ENCODE data around the gene PLA2G4F. TPM values are rescaled to one million over a fixed set of nuclear protein-coding genes. Genes with fewer than 3 reads are reported as not detected.
A peak's percentile ranks its signal among the peaks of the same experiment; 100 is the strongest.

The PLA2G4F gene
- polyA plus RNA-seq, 1 donor, result 25.0 TPM

DNA sequence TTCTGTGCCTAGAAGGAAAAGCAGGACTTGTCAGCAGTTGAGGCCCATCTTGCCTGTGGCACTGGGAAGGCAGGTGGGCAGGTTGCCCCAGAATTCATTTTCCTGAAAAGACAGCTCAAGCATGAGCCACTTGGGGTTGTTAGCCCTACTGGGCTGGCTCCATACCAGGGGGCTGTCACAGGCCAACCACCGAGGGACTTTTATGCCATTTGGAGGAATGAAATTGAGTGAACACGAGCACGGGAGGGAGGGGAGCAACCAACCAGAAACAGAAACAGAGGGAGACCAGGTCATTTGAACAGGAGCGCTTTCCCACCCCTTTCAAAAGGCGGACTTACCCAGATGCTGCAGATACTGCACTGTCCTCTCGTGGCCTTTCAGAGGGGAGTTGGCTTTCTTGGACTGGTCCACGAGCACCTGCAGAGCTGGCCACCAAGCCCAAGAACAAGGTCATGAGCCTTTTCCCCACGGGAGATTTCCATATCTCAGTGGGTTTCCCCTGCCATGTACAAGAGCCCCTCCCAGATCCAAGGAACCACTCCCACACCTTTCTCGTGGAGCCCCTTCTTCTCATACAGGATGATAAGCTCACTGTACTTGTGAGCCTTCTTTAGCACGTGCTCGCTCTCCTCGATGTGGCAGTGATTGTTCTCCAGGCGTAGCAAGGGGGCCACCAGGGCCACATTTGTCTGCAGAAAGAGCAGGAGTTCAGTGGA is 9.9 kb upstream of the PLA2G4F start:
- no peak for DNase-seq

GRCh38 chr15:42165106-42165505 is 8.7 kb upstream of the PLA2G4F start:
- DNase-seq, result no peak

DNA sequence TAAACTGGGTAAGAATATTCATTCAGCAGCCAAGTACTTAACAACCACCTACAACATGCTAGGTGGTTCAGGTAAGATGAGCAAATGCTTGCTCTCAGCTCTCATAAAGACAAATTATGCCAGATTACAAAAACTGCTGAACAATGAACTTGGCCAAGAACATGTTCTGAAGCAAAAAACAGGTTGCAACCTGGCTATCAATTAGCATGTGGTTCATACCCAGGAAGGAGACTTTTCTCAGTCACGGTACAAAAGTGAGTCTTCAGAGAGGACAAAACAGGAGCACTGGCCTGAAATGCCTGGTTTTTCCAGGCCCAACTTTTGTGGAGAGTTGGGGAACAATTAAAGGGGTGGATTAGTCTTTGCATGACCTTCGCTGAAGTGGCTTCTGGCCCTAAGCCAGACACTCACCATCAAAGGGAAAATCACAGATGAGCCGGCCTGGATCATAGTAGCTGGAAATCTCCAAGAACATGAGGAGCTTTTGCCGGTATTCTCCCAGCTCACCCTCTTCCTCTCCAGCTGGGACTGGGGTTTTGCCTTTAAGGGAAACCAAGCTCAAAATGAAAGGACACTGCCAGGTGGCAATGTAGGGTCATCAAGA is 7.6 kb upstream of the PLA2G4F start:
- no peak for DNase-seq

GRCh38 chr15:42163291-42163690 is 6.9 kb upstream of the PLA2G4F start:
- no peak for DNase-seq

DNA sequence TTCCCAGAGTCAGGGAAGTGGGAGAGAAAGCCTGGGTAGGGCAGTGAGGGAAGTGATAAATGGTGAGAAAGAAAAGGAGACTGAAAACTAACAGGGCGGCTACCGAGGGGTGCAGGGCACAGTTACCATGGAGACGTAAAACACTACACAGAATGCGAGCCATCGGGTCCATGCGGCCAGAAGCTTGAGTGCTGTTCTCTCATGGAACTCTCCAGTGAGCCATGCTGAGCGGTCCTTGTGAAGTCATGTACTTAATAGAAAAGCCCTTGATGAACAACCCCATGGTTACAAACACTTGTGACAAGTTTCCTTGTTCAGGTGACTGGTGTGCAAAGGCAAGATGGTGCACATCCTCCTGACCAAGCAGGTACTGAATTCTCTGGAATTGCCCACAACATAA is 3.7 kb upstream of the PLA2G4F start:
- no peak for DNase-seq

GRCh38 chr15:42159381-42160015 is 3.1 kb upstream of the PLA2G4F start:
- no peak for DNase-seq

GRCh38 chr15:42158941-42159340 is 2.5 kb upstream of the PLA2G4F start:
- no peak for DNase-seq

- DNase-seq, result no peak
These were observed 1.7 kb upstream of the PLA2G4F start for GRCh38 chr15:42157981-42158765.

DNA sequence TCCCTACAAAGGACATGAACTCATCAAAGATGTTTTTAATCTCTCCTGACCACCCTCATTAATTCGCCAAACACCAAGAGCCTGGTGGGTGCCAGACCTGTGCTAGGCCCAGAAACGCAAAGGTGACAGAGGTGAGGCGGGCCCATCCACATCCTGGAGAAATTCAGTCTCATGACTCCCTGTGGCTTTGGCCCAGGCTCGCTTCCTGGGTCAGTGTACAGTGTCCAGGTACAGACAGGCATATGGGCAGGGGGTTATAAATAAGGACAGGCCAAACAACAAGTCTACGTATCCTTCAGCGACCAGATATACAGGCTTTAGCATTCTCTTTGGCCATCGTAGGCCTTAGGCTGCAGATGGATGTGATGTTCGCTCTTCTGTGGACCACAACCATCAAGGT is 945 bp upstream of the PLA2G4F start:
- no peak for DNase-seq

DNA sequence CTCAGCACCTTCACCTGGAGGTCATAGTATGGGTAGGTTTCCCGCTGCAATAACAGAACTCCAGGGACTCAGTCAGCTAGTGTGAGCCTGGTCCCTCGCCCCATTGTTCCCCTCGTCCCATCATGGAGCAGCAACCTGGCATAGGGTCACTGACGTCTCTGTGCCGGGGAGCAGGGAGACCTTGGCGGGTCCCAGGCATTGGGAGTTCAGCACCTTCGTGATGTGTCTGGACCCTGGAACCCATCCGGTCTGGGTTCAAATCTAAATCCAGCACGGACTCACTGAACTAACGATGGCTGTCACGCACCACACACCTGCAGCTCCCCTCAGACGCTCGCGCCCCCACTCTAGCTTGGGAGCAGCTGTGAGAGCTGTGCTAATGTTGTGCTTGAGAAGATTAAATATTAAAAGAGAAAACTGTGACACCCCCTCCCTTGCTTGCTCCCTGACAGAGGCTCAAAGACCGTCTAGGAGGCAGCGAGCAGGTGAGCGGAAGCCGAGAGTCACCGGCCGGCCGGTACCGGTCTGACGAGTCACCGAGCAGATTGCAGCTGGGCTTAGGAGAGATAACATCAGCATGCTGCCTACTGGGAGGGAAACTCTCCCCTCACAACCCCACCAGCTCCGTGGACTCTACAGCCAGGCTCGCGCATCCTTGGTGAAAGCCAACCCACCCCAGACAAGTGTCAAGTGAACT is 742 bp downstream of the PLA2G4F start:
- peak; percentile 42 for DNase-seq

DNA sequence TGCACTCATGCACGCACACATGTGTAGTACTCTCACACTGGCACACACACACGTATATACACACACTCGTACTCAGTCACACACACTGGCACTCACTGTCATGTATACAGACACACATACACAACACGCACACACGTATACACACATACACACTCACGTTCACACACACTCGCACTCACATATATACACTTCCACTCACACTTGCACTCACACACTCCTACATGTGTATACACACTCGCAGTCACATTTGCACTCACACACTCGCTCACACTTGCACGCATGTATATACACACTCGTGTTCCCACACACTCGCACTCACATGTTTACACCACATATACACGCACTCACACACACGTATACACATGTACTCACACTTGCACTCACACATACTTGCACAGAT is 1.5 kb downstream of the PLA2G4F start:
- no peak for DNase-seq

GRCh38 chr15:42154212-42154941 is 2.1 kb downstream of the PLA2G4F start:
- DNase-seq, result peak; percentile 82

GRCh38 chr15:42153874-42154211 is 2.6 kb downstream of the PLA2G4F start:
- DNase-seq, result no peak

GRCh38 chr15:42152921-42153698 is 3.3 kb downstream of the PLA2G4F start:
- DNase-seq, result no peak

DNA sequence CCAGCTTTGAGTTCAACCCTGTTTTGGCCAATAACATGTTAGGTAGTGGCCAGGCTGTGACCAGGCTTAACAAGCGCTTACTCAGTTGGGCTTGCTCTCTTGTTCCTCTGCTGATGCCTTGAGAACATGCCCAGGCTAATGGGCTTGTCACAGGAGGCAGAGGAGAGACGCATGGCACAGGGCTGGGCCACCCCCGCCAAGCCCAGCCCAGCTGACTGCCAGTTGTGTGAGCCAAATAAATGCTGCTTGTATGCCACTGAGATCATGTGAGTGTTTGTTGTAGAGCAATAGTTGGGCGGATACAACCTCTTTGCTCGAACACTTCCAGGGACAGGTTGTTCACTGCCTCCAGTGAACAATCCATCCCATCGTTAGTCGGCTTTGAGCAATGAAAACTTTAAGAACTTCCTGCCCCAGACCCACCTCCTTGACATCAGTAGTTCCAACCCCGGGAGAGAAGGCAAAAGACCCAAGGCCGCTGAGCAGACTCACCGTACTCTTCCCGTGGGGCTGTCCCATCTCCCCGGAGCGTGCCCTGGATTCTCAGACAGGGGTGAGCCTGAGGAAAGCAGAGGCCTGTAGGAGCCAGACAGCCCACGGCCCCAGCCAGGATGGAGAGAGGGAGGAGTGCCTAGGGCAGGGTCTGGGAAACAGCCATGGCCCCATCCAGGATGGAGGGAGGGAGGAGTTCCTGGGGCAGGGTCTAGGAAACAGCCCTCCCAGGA is 4.1 kb downstream of the PLA2G4F start:
- no peak for DNase-seq

GRCh38 chr15:42151736-42152135 is 4.7 kb downstream of the PLA2G4F start:
- no peak for DNase-seq

GRCh38 chr15:42151141-42151561 is 5.3 kb downstream of the PLA2G4F start:
- DNase-seq, result no peak

DNA sequence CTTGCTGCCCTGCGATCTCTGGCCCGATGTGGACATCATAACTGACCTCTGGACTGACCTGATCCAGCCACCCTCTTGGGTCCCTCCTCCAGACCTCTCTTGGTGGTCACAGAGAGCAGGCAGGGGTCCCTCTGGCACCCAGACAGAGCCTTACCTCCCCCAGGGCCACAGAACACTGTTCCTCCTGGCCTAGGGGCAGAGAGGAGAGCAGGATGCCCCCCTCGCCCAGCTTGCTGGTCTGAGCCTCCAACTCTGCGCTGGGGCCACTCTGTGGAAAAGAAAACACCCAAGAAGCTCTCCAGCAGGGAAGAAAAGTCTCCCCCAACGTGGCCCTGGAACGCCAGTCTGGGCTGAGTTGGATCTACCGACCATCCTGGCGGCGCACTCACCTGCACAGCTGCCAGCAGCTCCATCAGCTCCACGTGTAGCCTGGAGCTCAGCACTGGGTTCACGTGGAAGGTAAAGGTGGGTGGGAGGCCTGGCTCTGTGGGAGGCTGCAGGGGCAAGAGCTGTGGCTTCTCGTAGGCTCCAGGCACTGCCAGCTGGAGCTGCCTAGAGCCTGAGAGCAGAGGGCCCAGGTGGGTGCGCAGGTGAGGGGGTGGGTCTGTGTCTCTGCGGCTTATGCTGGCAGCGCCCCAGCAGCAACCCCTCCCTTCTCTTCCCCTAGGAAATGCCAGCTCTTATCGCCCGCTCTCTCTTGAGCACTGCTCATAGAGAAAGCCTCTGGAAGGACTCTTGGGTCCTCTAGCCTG is 6.0 kb downstream of the PLA2G4F start:
- no peak for DNase-seq
